Sigmoid colon (tissue), 7 donors: ENCODE data around the gene NTM. TPM values are rescaled to one million over a fixed set of nuclear protein-coding genes. Genes with fewer than 3 reads are reported as not detected.

ENCODE experiments used
- DNase-seq: peaks from one replicate; pipeline ENCODE4 v3.0.0-alpha.2; 2019
- H3K27ac ChIP-seq, 4 donors: fragments of 200-600 bp; sonication (generic); one replicate each; pipeline ENCODE4 v1.5.1; 2016 to 2019; ENCODE audit warnings: mild to moderate bottlenecking in 1 of 4
- H3K27me3 ChIP-seq, 3 donors: fragments of 200-600 bp; sonication (generic); one replicate each; pipeline ENCODE4 v1.5.1; 2019; ENCODE audit warnings: mild to moderate bottlenecking in 1 of 3
- H3K36me3 ChIP-seq, 4 donors: fragments of 200-600 bp; sonication (generic); one replicate each; pipeline ENCODE4 v1.5.1; 2016 to 2019
- H3K4me1 ChIP-seq, 4 donors: fragments of 200-600 bp; sonication (generic); one replicate each; pipeline ENCODE4 v1.5.1; 2017 to 2019
- H3K4me3 ChIP-seq, 4 donors: fragments of 200-600 bp; sonication (generic); one replicate each; pipeline ENCODE4 v1.5.1; 2017 to 2019; ENCODE audit warnings: mild to moderate bottlenecking in 2 of 4, moderate library complexity in 1 of 4
- H3K9me3 ChIP-seq, 4 donors: fragments of 200-600 bp in 3 of 4; sonication (generic) in 3 of 4; one replicate each; pipeline versions ENCODE4 v1.5.1 to v1.6.1; 2013 to 2019
- EP300 ChIP-seq, 4 donors: sonication (generic); formaldehyde crosslinking; IDR thresholded peaks; one replicate each; pipeline ENCODE4 v1.6.1; 2017; ENCODE audit warnings: antibody characterized with exemption in 4 of 4
- POLR2A ChIP-seq, 2 donors: fragments of 450-650 bp; IDR thresholded peaks; one replicate each; pipeline ENCODE4 v1.6.1; 2016; ENCODE audit warnings: antibody characterized with exemption in 2 of 2, mild to moderate bottlenecking in 2 of 2, moderate library complexity in 2 of 2
- POLR2AphosphoS5 ChIP-seq, 4 donors: sonication (generic); formaldehyde crosslinking; IDR thresholded peaks; one replicate each; pipeline ENCODE4 v1.6.1; 2017; ENCODE audit warnings: antibody characterized with exemption in 4 of 4
- WGBS, 2 donors: extraction: QIAGEN DNeasy Blood & Tissue Kit; methylation state at CpG; one replicate each; pipeline ENCODE4 v1.1.7; 2013; 5-methylcytosine and 5-hydroxymethylcytosine counted together
- intact Hi-C: fragments of 100-400 bp; cut with DNase I; formaldehyde crosslinking; loops from one replicate; pipeline ENCODE4 v1.15.1; 2023
- polyA plus RNA-seq, 3 donors: library from polyadenylated mRNA; stranded (reverse); fragments of 200-250 nt; gene quantifications; one replicate each; pipeline ENCODE4 v1.2.3, GENCODE V29; 2013
- total RNA-seq, 4 donors: library from RNA; depleted of rRNA; stranded (reverse); fragments of >200 nt; gene quantifications; one replicate each; pipeline ENCODE4 v1.1.0, GENCODE V29; 2016
- TF ChIP-seq, protein P1 (sequence below), 4 experiments: fragments of 450-650 bp in 3 of 4; fragments of 200-600 bp in 1 of 4; IDR thresholded peaks; one replicate each; pipeline ENCODE4 v1.5.1; 2016 to 2019; ENCODE audit warnings: antibody characterized with exemption in 4 of 4, mild to moderate bottlenecking in 3 of 4, moderate library complexity in 2 of 4
- donor health status: healthy with polysubstance abuse.
- donor health status: Bipolar disorder and iron deficiency.
- donor health status: healthy.

Gene NTM
- total and polyA plus RNA-seq, 7 donors, result 0.96 to 18.3 (median 6.4) TPM; not detected in 1

DNA sequence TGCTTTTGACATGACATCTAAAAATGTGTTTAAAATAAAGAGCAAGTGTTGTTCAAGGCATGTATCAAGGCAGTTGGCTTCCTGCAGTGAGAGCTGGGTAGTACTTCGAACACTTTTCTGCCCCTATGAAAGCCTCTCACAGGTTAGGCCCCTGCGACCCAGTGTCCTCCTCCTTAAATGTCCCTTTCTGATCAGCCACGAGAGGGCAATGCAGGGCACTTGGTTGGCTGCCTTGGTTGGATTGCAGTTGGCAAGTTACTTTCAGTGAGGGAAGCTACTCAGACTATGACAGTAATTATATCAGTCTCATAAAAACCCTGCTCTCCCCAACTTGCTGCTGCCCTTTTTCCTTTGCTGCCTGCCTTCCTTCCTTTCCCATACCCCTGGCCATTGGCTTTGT is 743.8 kb downstream of the NTM start:
- TF ChIP-seq, protein P1, sequence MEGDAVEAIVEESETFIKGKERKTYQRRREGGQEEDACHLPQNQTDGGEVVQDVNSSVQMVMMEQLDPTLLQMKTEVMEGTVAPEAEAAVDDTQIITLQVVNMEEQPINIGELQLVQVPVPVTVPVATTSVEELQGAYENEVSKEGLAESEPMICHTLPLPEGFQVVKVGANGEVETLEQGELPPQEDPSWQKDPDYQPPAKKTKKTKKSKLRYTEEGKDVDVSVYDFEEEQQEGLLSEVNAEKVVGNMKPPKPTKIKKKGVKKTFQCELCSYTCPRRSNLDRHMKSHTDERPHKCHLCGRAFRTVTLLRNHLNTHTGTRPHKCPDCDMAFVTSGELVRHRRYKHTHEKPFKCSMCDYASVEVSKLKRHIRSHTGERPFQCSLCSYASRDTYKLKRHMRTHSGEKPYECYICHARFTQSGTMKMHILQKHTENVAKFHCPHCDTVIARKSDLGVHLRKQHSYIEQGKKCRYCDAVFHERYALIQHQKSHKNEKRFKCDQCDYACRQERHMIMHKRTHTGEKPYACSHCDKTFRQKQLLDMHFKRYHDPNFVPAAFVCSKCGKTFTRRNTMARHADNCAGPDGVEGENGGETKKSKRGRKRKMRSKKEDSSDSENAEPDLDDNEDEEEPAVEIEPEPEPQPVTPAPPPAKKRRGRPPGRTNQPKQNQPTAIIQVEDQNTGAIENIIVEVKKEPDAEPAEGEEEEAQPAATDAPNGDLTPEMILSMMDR (IDR thresholded peaks at IDR 0.05), result peak in 1 of 4 experiments; percentile 20
- no peak for TF ChIP-seq EP300 (IDR thresholded peaks at IDR 0.05)
- Histone ChIP-seq H3K27me3 (no peaks in the 10 kb centered on the region), H3K4me3 (no peak overlapping the region), H3K9me3 (no peaks in the 10 kb centered on the region), H3K27ac (no peak overlapping the region), H3K36me3 (no peaks in the 10 kb centered on the region), H3K4me1 (peaks cover 0 to 8% (median 4%) of the 10 kb centered on the region in 4 donors)
- intact Hi-C loops, result no loop called here
- 41 to 46% methylated on average over 3 of the region's 3 CpGs for WGBS, 2 donors
- DNase-seq, result no peak

DNA sequence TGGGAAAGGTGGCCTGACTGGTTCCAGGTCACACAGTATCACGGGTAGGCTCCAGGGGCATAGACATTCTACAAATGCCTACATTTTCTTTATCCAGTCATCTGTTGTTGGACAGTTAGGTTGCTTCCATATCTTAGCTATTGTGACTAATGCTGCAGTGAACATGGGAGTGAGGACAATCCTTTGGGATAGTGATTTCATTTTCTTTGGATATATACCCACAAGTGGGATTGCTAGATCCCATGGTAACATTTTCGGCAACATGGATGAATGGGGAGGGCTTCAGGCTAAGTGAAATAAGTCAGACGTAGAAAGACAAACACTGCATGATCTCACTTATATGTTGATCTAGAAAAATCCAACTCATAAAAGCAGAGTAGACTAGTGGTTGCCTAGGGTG is 744.3 kb downstream of the NTM start:
- Histone ChIP-seq H3K27me3 (no peaks in the 10 kb centered on the region), H3K4me1 (peaks cover 0 to 8% (median 4%) of the 10 kb centered on the region in 4 donors), H3K27ac (no peak overlapping the region), H3K36me3 (no peaks in the 10 kb centered on the region), H3K9me3 (no peaks in the 10 kb centered on the region), H3K4me3 (no peak overlapping the region)
- intact Hi-C loops, result no loop called here
- no peak for DNase-seq
- TF ChIP-seq POLR2A (IDR thresholded peaks at IDR 0.05), result no peak
- no peak for TF ChIP-seq EP300 (IDR thresholded peaks at IDR 0.05)
- TF ChIP-seq, protein P1 (IDR thresholded peaks at IDR 0.05), result no peak
- TF ChIP-seq POLR2AphosphoS5 (IDR thresholded peaks at IDR 0.05), result no peak
- WGBS, 2 donors, result 76 to 84% methylated on average over 3 of the region's 3 CpGs

DNA sequence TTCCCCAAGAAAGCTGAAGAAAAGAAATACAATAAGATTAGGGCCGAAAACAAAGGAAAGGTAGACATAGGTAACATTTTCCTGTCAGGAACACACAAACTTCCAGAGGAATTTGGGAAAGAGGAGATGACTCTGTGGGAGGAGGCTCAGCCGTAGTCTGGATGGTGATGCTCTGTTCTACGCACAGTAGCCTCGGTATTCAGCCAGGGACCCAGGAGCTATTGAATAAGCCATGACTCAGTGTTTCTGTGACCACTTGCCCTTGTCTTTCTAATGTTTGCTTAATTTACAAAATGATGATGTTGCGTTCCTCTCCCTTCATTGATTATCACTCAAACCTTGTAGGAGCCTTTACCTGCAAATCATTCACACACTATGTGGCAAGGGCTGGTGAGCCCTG is 745.0 kb downstream of the NTM start:
- H3K4me3 ChIP-seq, result no peak overlapping the region
- no peak overlapping the region for H3K27ac ChIP-seq
- H3K9me3 ChIP-seq, result no peaks in the 10 kb centered on the region
- no peaks in the 10 kb centered on the region for H3K36me3 ChIP-seq
- TF ChIP-seq POLR2AphosphoS5 (IDR thresholded peaks at IDR 0.05) (no peak), POLR2A (IDR thresholded peaks at IDR 0.05) (no peak), EP300 (IDR thresholded peaks at IDR 0.05) (no peak)
- TF ChIP-seq, protein P1 (IDR thresholded peaks at IDR 0.05), result no peak
- no peak for DNase-seq
- intact Hi-C loops, result no loop called here
- H3K27me3 ChIP-seq, result no peaks in the 10 kb centered on the region
- peaks cover 0 to 8% (median 4%) of the 10 kb centered on the region in 4 donors for H3K4me1 ChIP-seq
- 90 to 92% methylated on average over 5 of the region's 5 CpGs for WGBS, 2 donors

DNA sequence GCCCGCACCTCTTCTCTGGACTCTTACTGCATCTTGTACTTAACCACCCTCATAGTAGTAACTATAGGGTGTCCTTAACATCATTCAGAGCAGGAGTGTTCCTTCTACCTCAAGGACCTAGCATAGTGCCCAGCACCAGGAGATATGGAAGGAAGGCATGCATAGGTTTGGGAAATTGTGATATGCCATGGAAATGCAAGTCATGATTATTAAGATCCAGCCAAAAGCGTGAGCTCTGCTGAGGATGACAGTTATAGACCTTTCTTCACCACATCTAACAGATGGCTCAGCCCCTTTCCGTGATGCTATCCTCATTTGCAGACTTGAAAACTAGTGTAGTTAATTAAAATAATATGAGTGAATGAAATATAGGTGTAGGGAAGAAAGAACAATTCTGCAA is 746.1 kb downstream of the NTM start:
- no peak for DNase-seq
- intact Hi-C loops, result no loop called here
- no peak overlapping the region for H3K27ac ChIP-seq
- TF ChIP-seq POLR2AphosphoS5 (IDR thresholded peaks at IDR 0.05), result no peak
- TF ChIP-seq POLR2A (IDR thresholded peaks at IDR 0.05), result no peak
- TF ChIP-seq EP300 (IDR thresholded peaks at IDR 0.05), result no peak
- TF ChIP-seq, protein P1 (IDR thresholded peaks at IDR 0.05), result no peak
- no peak overlapping the region for H3K4me3 ChIP-seq
- peaks cover 0 to 7% (median 2%) of the 10 kb centered on the region in 4 donors for H3K4me1 ChIP-seq
- no peaks in the 10 kb centered on the region for H3K36me3 ChIP-seq
- H3K27me3 ChIP-seq, result no peaks in the 10 kb centered on the region
- WGBS, 2 donors, result 88 to 89% methylated on average over 3 of the region's 3 CpGs
- H3K9me3 ChIP-seq, result no peaks in the 10 kb centered on the region

DNA sequence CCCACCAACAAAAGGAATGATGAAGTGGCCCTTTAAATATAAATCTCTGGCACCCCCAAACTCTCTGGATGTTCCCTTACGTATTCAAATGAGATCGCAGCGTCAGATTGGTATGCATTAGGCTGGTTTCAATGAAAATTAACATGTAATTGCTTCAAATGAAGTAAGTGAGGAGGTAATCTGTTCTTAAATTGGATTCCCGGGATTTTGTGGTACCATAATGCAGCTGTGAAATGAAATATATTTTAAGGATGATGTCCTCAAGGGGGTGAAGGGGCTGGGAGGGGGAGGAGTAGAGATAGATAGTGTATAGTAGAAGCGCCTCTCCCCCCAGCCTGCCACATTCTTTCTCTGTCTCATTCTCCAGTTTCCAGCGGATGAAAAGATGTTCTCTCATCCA is 748.2 kb downstream of the NTM start:
- TF ChIP-seq, protein P1 (IDR thresholded peaks at IDR 0.05), result no peak
- no peak for TF ChIP-seq POLR2AphosphoS5 (IDR thresholded peaks at IDR 0.05)
- TF ChIP-seq EP300 (IDR thresholded peaks at IDR 0.05), result no peak
- TF ChIP-seq POLR2A (IDR thresholded peaks at IDR 0.05), result no peak
- Histone ChIP-seq H3K4me1 (no peaks in the 10 kb centered on the region), H3K9me3 (no peaks in the 10 kb centered on the region), H3K27ac (no peak overlapping the region), H3K27me3 (no peaks in the 10 kb centered on the region), H3K4me3 (no peak overlapping the region), H3K36me3 (no peaks in the 10 kb centered on the region)
- intact Hi-C loops, result no loop called here
- WGBS, 2 donors, result 87% methylated on average over 6 of the region's 6 CpGs
- no peak for DNase-seq
